ENCODE measurements around the gene CNST. TPM values are rescaled to one million over a fixed set of nuclear protein-coding genes. Genes with fewer than 3 reads are reported as not detected.
"Not testable (repeated sequence)": the region's sequence is repeated elsewhere in the genome, so short reads cannot be mapped to it uniquely, and the experiment has no call there.

Gene CNST
- total RNA-seq, 1 experiment from 2014 or later: 23.0 TPM

GRCh38 chr1:246587032-246587431, 20.8 kb downstream of the CNST start:
- no peak for DNase-seq (ENCODE audit: low spot score)

GRCh38 chr1:246587606-246588005, 21.4 kb downstream of the CNST start:
- no peak for DNase-seq (ENCODE audit: low spot score)

GRCh38 chr1:246588159-246588721, 22.0 kb downstream of the CNST start:
- peak; percentile 43 for DNase-seq (ENCODE audit: low spot score)

GRCh38 chr1:246589919-246590318, 23.7 kb downstream of the CNST start:
- DNase-seq (ENCODE audit: low spot score): not testable (repeated sequence)

- DNase-seq (ENCODE audit: low spot score): no peak
Observed at GRCh38 chr1:246591047-246591446, 24.8 kb downstream of the CNST start.

GRCh38 chr1:246591504-246591903, 25.2 kb downstream of the CNST start:
- no peak for DNase-seq (ENCODE audit: low spot score)

GRCh38 chr1:246591958-246592357, 25.7 kb downstream of the CNST start:
- no peak for DNase-seq (ENCODE audit: low spot score)

GRCh38 chr1:246592695-246593094, 26.4 kb downstream of the CNST start:
- DNase-seq (ENCODE audit: low spot score): peak; percentile 66

GRCh38 chr1:246595146-246595545, 28.9 kb downstream of the CNST start:
- DNase-seq (ENCODE audit: low spot score): no peak

GRCh38 chr1:246597340-246597739, 31.1 kb downstream of the CNST start:
- no peak for DNase-seq (ENCODE audit: low spot score)

GRCh38 chr1:246597971-246598370, 31.7 kb downstream of the CNST start:
- DNase-seq (ENCODE audit: low spot score): no peak

GRCh38 chr1:246599315-246599714, 33.1 kb downstream of the CNST start:
- DNase-seq (ENCODE audit: low spot score): no peak

GRCh38 chr1:246600579-246600978, 34.3 kb downstream of the CNST start:
- DNase-seq (ENCODE audit: low spot score): no peak

GRCh38 chr1:246602194-246602593, 35.9 kb downstream of the CNST start:
- DNase-seq (ENCODE audit: low spot score): no peak

- not testable (repeated sequence) for DNase-seq (ENCODE audit: low spot score)
Observed at GRCh38 chr1:246605231-246605630, 39.0 kb downstream of the CNST start.

- no peak for DNase-seq (ENCODE audit: low spot score)
Observed at GRCh38 chr1:246607462-246607861, 41.2 kb downstream of the CNST start.

GRCh38 chr1:246608616-246609376, 42.5 kb downstream of the CNST start:
- DNase-seq (ENCODE audit: low spot score): peak; percentile 98

- DNase-seq (ENCODE audit: low spot score): peak; percentile 79
Observed at GRCh38 chr1:246609632-246610031, 43.4 kb downstream of the CNST start.

- DNase-seq (ENCODE audit: low spot score): no peak
Observed at GRCh38 chr1:246613096-246613758, 47.0 kb downstream of the CNST start.

GRCh38 chr1:246617156-246617555, 50.9 kb downstream of the CNST start:
- no peak for DNase-seq (ENCODE audit: low spot score)

- no peak for DNase-seq (ENCODE audit: low spot score)
Observed at GRCh38 chr1:246617768-246618167, 51.5 kb downstream of the CNST start.

GRCh38 chr1:246618240-246618808, 52.1 kb downstream of the CNST start:
- DNase-seq (ENCODE audit: low spot score): no peak

Measured in A172 (cell line).